ENCODE measurements around the gene SYPL1. TPM values are rescaled to one million over a fixed set of nuclear protein-coding genes. Genes with fewer than 3 reads are reported as not detected.

Gene SYPL1
- total and polyA plus RNA-seq, 12 donors, result 25.0 to 107 (median 80.7) TPM

GRCh38 chr7:106073701-106074100 is 38.4 kb downstream of the SYPL1 start:
- no peaks in the 10 kb centered on the region for H3K27me3 ChIP-seq
- H3K4me1 ChIP-seq (replicated peaks in 1 of 2), result peaks cover 20 to 24% of the 10 kb centered on the region in 2 donors
- H3K27ac ChIP-seq, result no peak overlapping the region
- TF ChIP-seq CTCF (IDR thresholded peaks at IDR 0.05) (no peak), POLR2A (IDR thresholded peaks at IDR 0.05) (no peak)
- no peaks in the 10 kb centered on the region for H3K9me3 ChIP-seq (replicated peaks in 1 of 3)
- DNase-seq, result no peak
- H3K36me3 ChIP-seq (replicated peaks in 1 of 2), result no peaks in the 10 kb centered on the region
- no peak overlapping the region for H3K4me3 ChIP-seq
- intact Hi-C loops (cut with DNase I), result loop anchor here in 1 of 2 donors (5.0 kb wide), 1 partner anchor 34 kb away; no protein-coding TSS in a partner anchor
- 87 to 100% (median 96%) methylated on average over 3 of the region's 3 CpGs for WGBS, 4 donors

- intact Hi-C loops (cut with DNase I), result loop anchor here in 1 of 2 donors (5.0 kb wide), 1 partner anchor 35 kb away; no protein-coding TSS in a partner anchor
Observed at GRCh38 chr7:106072715-106073091, 39.4 kb downstream of the SYPL1 start.

GRCh38 chr7:106071999-106072714 is 40.0 kb downstream of the SYPL1 start:
- peak overlapping the region; percentile 25 to 82 (median 43) for H3K27ac ChIP-seq
- peak overlapping the region in 1 of 4 donors; percentile 11 for H3K4me3 ChIP-seq
- H3K4me1 ChIP-seq (replicated peaks in 1 of 2), result peaks cover 20 to 24% of the 10 kb centered on the region in 2 donors
- H3K27me3 ChIP-seq, result no peaks in the 10 kb centered on the region
- WGBS, 4 donors, result 12 to 17% (median 15%) methylated on average over 9 of the region's 9 CpGs
- DNase-seq, result peak; percentile 55 to 91 (median 79)
- TF ChIP-seq POLR2A (IDR thresholded peaks at IDR 0.05) (no peak), CTCF (IDR thresholded peaks at IDR 0.05) (no peak)
- no peaks in the 10 kb centered on the region for H3K9me3 ChIP-seq (replicated peaks in 1 of 3)
- H3K36me3 ChIP-seq (replicated peaks in 1 of 2), result no peaks in the 10 kb centered on the region
- intact Hi-C loops (cut with DNase I), result loop anchor here in 1 of 2 donors (5.0 kb wide), 1 partner anchor 35 kb away; no protein-coding TSS in a partner anchor

More at GRCh38 chr7:106072715-106073091, 39.4 kb downstream of the SYPL1 start:
- Histone ChIP-seq H3K36me3 (replicated peaks in 1 of 2) (no peaks in the 10 kb centered on the region), H3K27ac (peak overlapping the region in 4 of 5 donors; percentile 28 to 82 (median 56)), H3K9me3 (replicated peaks in 1 of 3) (no peaks in the 10 kb centered on the region), H3K4me3 (peak overlapping the region in 1 of 4 donors; percentile 11), H3K4me1 (replicated peaks in 1 of 2) (peaks cover 20 to 24% of the 10 kb centered on the region in 2 donors), H3K27me3 (no peaks in the 10 kb centered on the region)
- TF ChIP-seq POLR2A (IDR thresholded peaks at IDR 0.05) (no peak), CTCF (IDR thresholded peaks at IDR 0.05) (no peak)
- 58 to 63% (median 58%) methylated on average over 4 of the region's 4 CpGs for WGBS, 4 donors
- DNase-seq, result no peak

- Histone ChIP-seq H3K4me1 (replicated peaks in 1 of 2) (peaks cover 20 to 24% of the 10 kb centered on the region in 2 donors), H3K27ac (peak overlapping the region in 4 of 5 donors; percentile 14 to 82 (median 34)), H3K36me3 (replicated peaks in 1 of 2) (no peaks in the 10 kb centered on the region), H3K4me3 (no peak overlapping the region), H3K9me3 (replicated peaks in 1 of 3) (no peaks in the 10 kb centered on the region), H3K27me3 (no peaks in the 10 kb centered on the region)
- DNase-seq, result peak in 1 of 7 donors; percentile 14
- intact Hi-C loops (cut with DNase I), result loop anchor here in 1 of 2 donors (5.0 kb wide), 1 partner anchor 36 kb away; no protein-coding TSS in a partner anchor
- 65 to 69% (median 67%) methylated on average over 9 of the region's 9 CpGs for WGBS, 4 donors
- TF ChIP-seq CTCF (IDR thresholded peaks at IDR 0.05) (no peak), POLR2A (IDR thresholded peaks at IDR 0.05) (no peak)
Observed at GRCh38 chr7:106071356-106071998, 40.6 kb downstream of the SYPL1 start.
